Measurements from ENCODE around the gene MICAL2.

MICAL2 gene

GRCh38 chr11:12285106-12285505 is 174.7 kb downstream of the MICAL2 start:
- TF ChIP-seq POLR2AphosphoS5 (IDR thresholded peaks at IDR 0.05; ENCODE audit: low read depth, low read length) (no peak), SIN3A (IDR thresholded peaks at IDR 0.05; ENCODE audit: borderline replicate concordance, insufficient read depth, low read length) (no peak), FOXP2 (optimal IDR thresholded peaks at IDR 0.05; ENCODE audit: borderline replicate concordance, extremely low read depth, extremely low read length, insufficient read depth) (no peak), TAF1 (IDR thresholded peaks at IDR 0.05; ENCODE audit: borderline replicate concordance, insufficient read depth, low read length) (no peak)
- TF ChIP-seq, protein P1, sequence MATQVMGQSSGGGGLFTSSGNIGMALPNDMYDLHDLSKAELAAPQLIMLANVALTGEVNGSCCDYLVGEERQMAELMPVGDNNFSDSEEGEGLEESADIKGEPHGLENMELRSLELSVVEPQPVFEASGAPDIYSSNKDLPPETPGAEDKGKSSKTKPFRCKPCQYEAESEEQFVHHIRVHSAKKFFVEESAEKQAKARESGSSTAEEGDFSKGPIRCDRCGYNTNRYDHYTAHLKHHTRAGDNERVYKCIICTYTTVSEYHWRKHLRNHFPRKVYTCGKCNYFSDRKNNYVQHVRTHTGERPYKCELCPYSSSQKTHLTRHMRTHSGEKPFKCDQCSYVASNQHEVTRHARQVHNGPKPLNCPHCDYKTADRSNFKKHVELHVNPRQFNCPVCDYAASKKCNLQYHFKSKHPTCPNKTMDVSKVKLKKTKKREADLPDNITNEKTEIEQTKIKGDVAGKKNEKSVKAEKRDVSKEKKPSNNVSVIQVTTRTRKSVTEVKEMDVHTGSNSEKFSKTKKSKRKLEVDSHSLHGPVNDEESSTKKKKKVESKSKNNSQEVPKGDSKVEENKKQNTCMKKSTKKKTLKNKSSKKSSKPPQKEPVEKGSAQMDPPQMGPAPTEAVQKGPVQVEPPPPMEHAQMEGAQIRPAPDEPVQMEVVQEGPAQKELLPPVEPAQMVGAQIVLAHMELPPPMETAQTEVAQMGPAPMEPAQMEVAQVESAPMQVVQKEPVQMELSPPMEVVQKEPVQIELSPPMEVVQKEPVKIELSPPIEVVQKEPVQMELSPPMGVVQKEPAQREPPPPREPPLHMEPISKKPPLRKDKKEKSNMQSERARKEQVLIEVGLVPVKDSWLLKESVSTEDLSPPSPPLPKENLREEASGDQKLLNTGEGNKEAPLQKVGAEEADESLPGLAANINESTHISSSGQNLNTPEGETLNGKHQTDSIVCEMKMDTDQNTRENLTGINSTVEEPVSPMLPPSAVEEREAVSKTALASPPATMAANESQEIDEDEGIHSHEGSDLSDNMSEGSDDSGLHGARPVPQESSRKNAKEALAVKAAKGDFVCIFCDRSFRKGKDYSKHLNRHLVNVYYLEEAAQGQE (IDR thresholded peaks at IDR 0.05; ENCODE audit: insufficient read depth in 1 of 2, low read depth in 2 of 2, low read length in 2 of 2): no peak

GRCh38 chr11:12285811-12286222 is 175.4 kb downstream of the MICAL2 start:
- TF ChIP-seq FOXP2 (optimal IDR thresholded peaks at IDR 0.05; ENCODE audit: borderline replicate concordance, extremely low read depth, extremely low read length, insufficient read depth): no peak
- no peak for TF ChIP-seq SIN3A (IDR thresholded peaks at IDR 0.05; ENCODE audit: borderline replicate concordance, insufficient read depth, low read length)
- TF ChIP-seq, protein P1 (IDR thresholded peaks at IDR 0.05; ENCODE audit: insufficient read depth in 1 of 2, low read depth in 2 of 2, low read length in 2 of 2): no peak

DNA sequence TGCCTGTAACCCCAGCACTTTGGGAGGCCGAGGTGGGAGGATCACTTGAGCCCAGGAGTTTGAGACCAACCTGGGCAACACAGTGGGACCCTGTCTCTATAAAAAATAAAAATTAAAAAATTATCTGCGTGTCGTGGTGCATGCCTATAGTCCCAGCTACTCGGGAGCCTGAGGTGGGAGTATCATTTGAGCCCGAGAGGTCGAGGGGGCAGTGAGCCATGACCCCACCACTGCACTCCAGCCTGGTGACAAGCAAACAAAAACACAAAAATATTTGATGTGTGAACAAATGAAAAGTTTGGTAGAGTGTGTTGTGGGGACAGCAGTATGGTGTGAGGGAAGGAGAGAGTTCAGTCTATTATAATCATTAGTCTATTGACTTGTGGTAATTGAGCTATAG is 176.2 kb downstream of the MICAL2 start:
- no peak for TF ChIP-seq TAF1 (IDR thresholded peaks at IDR 0.05; ENCODE audit: borderline replicate concordance, insufficient read depth, low read length)
- no peak for TF ChIP-seq FOXP2 (optimal IDR thresholded peaks at IDR 0.05; ENCODE audit: borderline replicate concordance, extremely low read depth, extremely low read length, insufficient read depth)
- TF ChIP-seq, protein P1 (IDR thresholded peaks at IDR 0.05; ENCODE audit: insufficient read depth in 1 of 2, low read depth in 2 of 2, low read length in 2 of 2): no peak
- no peak for TF ChIP-seq POLR2AphosphoS5 (IDR thresholded peaks at IDR 0.05; ENCODE audit: low read depth, low read length)
- TF ChIP-seq SIN3A (IDR thresholded peaks at IDR 0.05; ENCODE audit: borderline replicate concordance, insufficient read depth, low read length): no peak

GRCh38 chr11:12287009-12287373 is 176.6 kb downstream of the MICAL2 start:
- TF ChIP-seq FOXP2 (optimal IDR thresholded peaks at IDR 0.05; ENCODE audit: borderline replicate concordance, extremely low read depth, extremely low read length, insufficient read depth): no peak
- TF ChIP-seq SIN3A (IDR thresholded peaks at IDR 0.05; ENCODE audit: borderline replicate concordance, insufficient read depth, low read length): no peak
- TF ChIP-seq TAF1 (IDR thresholded peaks at IDR 0.05; ENCODE audit: borderline replicate concordance, insufficient read depth, low read length): no peak
- TF ChIP-seq POLR2AphosphoS5 (IDR thresholded peaks at IDR 0.05; ENCODE audit: low read depth, low read length): no peak
- TF ChIP-seq, protein P1 (IDR thresholded peaks at IDR 0.05; ENCODE audit: insufficient read depth in 1 of 2, low read depth in 2 of 2, low read length in 2 of 2): no peak

All from PFSK-1 (cell line).